IMR-90 (cell line): ENCODE data around the gene RNF223. TPM values are rescaled to one million over a fixed set of nuclear protein-coding genes. Genes with fewer than 3 reads are reported as not detected.

Experiments used
- ATAC-seq: fragments of 200-7000 bp; cut with Tn5 transposase; 2 replicates; pipeline ENCODE4 v1.9.1; 2020; ENCODE audit warnings: low read depth, mild to moderate bottlenecking, moderate library complexity
- BruUV-seq: library from RNA; stranded (reverse); fragments of 400-500 nt; replicated peaks from 2 replicates; lab custom pipeline; 2021; lab: Mats Ljungman, UMichigan
- CTCF ChIA-PET: fragments of 300-600 bp; formaldehyde crosslinking; extraction: SDS; loops from one replicate; lab custom pipeline; 2021; ENCODE audit warnings: antibody characterized with exemption; lab: Yijun Ruan, JAX
- POLR2A ChIA-PET: fragments of 300-600 bp; sonication (Branson Sonifier 250); formaldehyde crosslinking; loops from one replicate; lab custom pipeline; 2022; ENCODE audit warnings: antibody characterized with exemption; ENCODE audit not compliant: unreplicated experiment; lab: Charles Lee
- DNase-seq: peaks from one replicate; pipeline ENCODE4 v3.0.0; 2013
- H2AFZ ChIP-seq: replicated peaks from 2 replicates; pipeline ENCODE3; 2013; ENCODE audit warnings: low read length, mild to moderate bottlenecking; ENCODE audit not compliant: poor library complexity
- H2AK5ac ChIP-seq: 2 replicates; pipeline ENCODE4 v1.6.1; 2013; ENCODE audit warnings: low read depth, low read length, inconsistent platforms
- H2AK9ac ChIP-seq: replicated peaks from 2 replicates; pipeline ENCODE3; 2013; ENCODE audit warnings: mild to moderate bottlenecking, low read depth, low read length, moderate library complexity; ENCODE audit not compliant: poor library complexity
- H2BK120ac ChIP-seq: 2 replicates; pipeline ENCODE4 v1.6.1; 2013; ENCODE audit warnings: low read depth, low read length, inconsistent platforms
- H2BK15ac ChIP-seq: 3 replicates; pipeline ENCODE4 v1.6.1; 2013; ENCODE audit warnings: low read depth, low read length, inconsistent platforms
- H2BK20ac ChIP-seq: 2 replicates; pipeline ENCODE4 v1.6.1; 2013; ENCODE audit warnings: low read depth, mild to moderate bottlenecking, inconsistent platforms, low read length, moderate library complexity
- H2BK5ac ChIP-seq: 2 replicates; pipeline ENCODE4 v1.6.1; 2013; ENCODE audit warnings: mild to moderate bottlenecking, low read depth, low read length, inconsistent platforms; ENCODE audit not compliant: poor library complexity, severe bottlenecking
- H3K14ac ChIP-seq: replicated peaks from 2 replicates; pipeline ENCODE4 v1.6.1; 2013; ENCODE audit warnings: low read depth, low read length, inconsistent platforms
- H3K18ac ChIP-seq: 2 replicates; pipeline ENCODE4 v1.6.1; 2013; ENCODE audit warnings: low read depth, low read length, control low read depth
- H3K23ac ChIP-seq: 2 replicates; pipeline ENCODE4 v1.6.1; 2013; ENCODE audit warnings: low read depth, low read length, inconsistent platforms
- H3K27ac ChIP-seq: 2 replicates; pipeline ENCODE4 v1.5.1; 2013; ENCODE audit warnings: mild to moderate bottlenecking, control low read depth, low read length; ENCODE audit not compliant: insufficient read depth
- H3K27me3 ChIP-seq: 2 replicates; pipeline ENCODE4 v1.6.1; 2013; ENCODE audit warnings: low read length; ENCODE audit not compliant: control insufficient read depth, insufficient read depth
- H3K36me3 ChIP-seq: 2 replicates; pipeline ENCODE4 v1.6.1; 2013; ENCODE audit warnings: low read length, mixed read lengths; ENCODE audit not compliant: control insufficient read depth, insufficient read depth
- H3K4ac ChIP-seq: 2 replicates; pipeline ENCODE4 v1.6.1; 2013; ENCODE audit warnings: low read depth, low read length, inconsistent platforms
- H3K4me1 ChIP-seq: 2 replicates; pipeline ENCODE4 v1.6.1; 2013; ENCODE audit warnings: low read length, mixed read lengths; ENCODE audit not compliant: control insufficient read depth, insufficient read depth
- H3K4me2 ChIP-seq: 2 replicates; pipeline ENCODE4 v1.6.1; 2013; ENCODE audit warnings: low read depth, mild to moderate bottlenecking, control low read depth, low read length, moderate library complexity
- H3K4me3 ChIP-seq: 2 replicates; pipeline ENCODE4 v1.5.1; 2013; ENCODE audit warnings: low read depth, mild to moderate bottlenecking, control low read depth, low read length, moderate library complexity; ENCODE audit not compliant: insufficient read depth
- H3K56ac ChIP-seq: 2 replicates; pipeline ENCODE4 v1.6.1; 2013; ENCODE audit warnings: low read length, inconsistent platforms; ENCODE audit not compliant: insufficient read depth; ENCODE audit errors: extremely low read depth
- H3K79me1 ChIP-seq, 2 experiments: 2 replicates each; pipeline ENCODE4 v1.6.1; 2013; ENCODE audit warnings: low read length in 2 of 2, inconsistent platforms in 1 of 2, low read depth in 1 of 2
- H3K9ac ChIP-seq: 2 replicates; pipeline ENCODE4 v1.6.1; 2013; ENCODE audit warnings: low read depth, low read length, control low read depth
- H3K9me1 ChIP-seq: 2 replicates; pipeline ENCODE4 v1.6.1; 2013; ENCODE audit warnings: low read length, inconsistent platforms; ENCODE audit not compliant: insufficient read depth
- H3K9me3 ChIP-seq: 2 replicates; pipeline ENCODE4 v1.6.1; 2013; ENCODE audit warnings: low read length; ENCODE audit not compliant: control insufficient read depth, insufficient read depth
- H4K20me1 ChIP-seq: 2 replicates; pipeline ENCODE4 v1.6.1; 2013; ENCODE audit warnings: low read length, inconsistent platforms; ENCODE audit not compliant: insufficient read depth
- H4K5ac ChIP-seq: 2 replicates; pipeline ENCODE4 v1.6.1; 2013; ENCODE audit warnings: mild to moderate bottlenecking, low read depth, low read length, control low read depth
- H4K8ac ChIP-seq, 2 experiments: 2 replicates each; pipeline ENCODE4 v1.6.1; 2013; ENCODE audit warnings: low read depth in 2 of 2, low read length in 2 of 2, control low read depth in 1 of 2, inconsistent platforms in 1 of 2
- H4K91ac ChIP-seq: 2 replicates; pipeline ENCODE4 v1.6.1; 2013; ENCODE audit warnings: low read depth, low read length, inconsistent platforms; ENCODE audit not compliant: insufficient read depth
- BHLHE40 ChIP-seq: fragments of 150-350 bp; IDR thresholded peaks from 2 replicates; pipeline ENCODE4 v1.6.1; 2016; ENCODE audit warnings: mild to moderate bottlenecking, low read depth, low read length
- CEBPB ChIP-seq: IDR thresholded peaks from 2 replicates; pipeline ENCODE4 v1.6.1; 2012; ENCODE audit warnings: low read depth, low read length, improper control_type of control experiment
- CHD1 ChIP-seq: IDR thresholded peaks from 2 replicates; pipeline ENCODE4 v1.6.1; 2012; ENCODE audit warnings: low read depth, low read length, improper control_type of control experiment
- CTCF ChIP-seq: conservative IDR thresholded peaks from 2 replicates; pipeline ENCODE4 v1.5.1; 2012; ENCODE audit warnings: mild to moderate bottlenecking, low read depth, low read length, improper control_type of control experiment
- ELK1 ChIP-seq: fragments of 150-350 bp; IDR thresholded peaks from 2 replicates; pipeline ENCODE4 v1.6.1; 2016; ENCODE audit warnings: low read depth, mild to moderate bottlenecking, low read length, moderate library complexity, borderline replicate concordance
- FOS ChIP-seq: fragments of 150-350 bp; IDR thresholded peaks from 2 replicates; pipeline ENCODE4 v1.6.1; 2016; ENCODE audit warnings: low read depth, low read length
- MAFK ChIP-seq: IDR thresholded peaks from 2 replicates; pipeline ENCODE4 v1.6.1; 2012; ENCODE audit warnings: low read depth, low read length, improper control_type of control experiment
- MAZ ChIP-seq: IDR thresholded peaks from 2 replicates; pipeline ENCODE4 v1.6.1; 2012; ENCODE audit warnings: low read depth, mild to moderate bottlenecking, low read length, improper control_type of control experiment, moderate library complexity, borderline replicate concordance
- NFE2L2 ChIP-seq: fragments of 150-350 bp; IDR thresholded peaks from 2 replicates; pipeline ENCODE4 v1.6.1; 2016; ENCODE audit warnings: low read depth, mild to moderate bottlenecking, low read length
- POLR2A ChIP-seq: IDR thresholded peaks from 2 replicates; pipeline ENCODE4 v1.6.1; 2012; ENCODE audit warnings: mild to moderate bottlenecking, low read depth, low read length
- RAD21 ChIP-seq: IDR thresholded peaks from 2 replicates; pipeline ENCODE4 v1.6.1; 2012; ENCODE audit warnings: low read length, improper control_type of control experiment
- RCOR1 ChIP-seq: IDR thresholded peaks from 2 replicates; pipeline ENCODE4 v1.6.1; 2012; ENCODE audit warnings: mild to moderate bottlenecking, low read length, improper control_type of control experiment; ENCODE audit not compliant: insufficient replicate concordance
- RFX5 ChIP-seq: IDR thresholded peaks from 2 replicates; pipeline ENCODE4 v1.8.0; 2012; ENCODE audit warnings: low read depth, mild to moderate bottlenecking, low read length, moderate library complexity
- SMC3 ChIP-seq: fragments of 150-350 bp; IDR thresholded peaks from 2 replicates; pipeline ENCODE4 v1.6.1; 2016; ENCODE audit warnings: low read depth, mild to moderate bottlenecking, antibody characterized with exemption, low read length, moderate library complexity
- USF2 ChIP-seq: fragments of 150-350 bp; IDR thresholded peaks from 2 replicates; pipeline ENCODE4 v1.6.1; 2017; ENCODE audit warnings: mild to moderate bottlenecking, antibody characterized with exemption, low read length, low read depth
- WGBS, 2 experiments: methylation state at CpG; one replicate each; pipeline versions ENCODE4 v1.1.5 to v1.1.7; 2013; ENCODE audit warnings: missing lambda C conversion rate in 2 of 2; ENCODE audit not compliant: insufficient read length in 1 of 2; ENCODE audit errors: extremely low coverage in 2 of 2; 5-methylcytosine and 5-hydroxymethylcytosine counted together
- dilution Hi-C: fragments of 300-500 bp; cut with HindIII; formaldehyde crosslinking; loops from one replicate; pipeline ENCODE4 v1.14.3; 2018; ENCODE audit warnings: low sequenced_read_pairs; ENCODE audit not compliant: unreplicated experiment
- in situ Hi-C: fragments of 300-500 bp; cut with MboI; formaldehyde crosslinking; loops from 3 replicates; pipeline ENCODE4 v1.14.3; 2019; ENCODE audit warnings: low sequenced_read_pairs, inconsistent platforms, mixed read lengths
- intact Hi-C: fragments of 100-400 bp; cut with micrococcal nuclease; formaldehyde crosslinking; loops from 2 replicates; pipeline ENCODE4 v1.10.0; 2022
- polyA plus RNA-seq, 3 experiments: library from polyadenylated mRNA; depleted of rRNA; stranded (reverse); fragments of >200 nt; gene quantifications; 2 replicates each; pipeline ENCODE4 v1.2.3, GENCODE V29; 2012; ENCODE audit warnings: low replicate concordance in 1 of 3
- total RNA-seq: library from RNA; depleted of rRNA; stranded (reverse); fragments of >200 nt; gene quantifications from 2 replicates; pipeline ENCODE4 v1.2.3, GENCODE V29; 2012

Gene RNF223
- total and polyA plus RNA-seq, 2 of the 4 experiments (the other 2 are of a cell fraction): not detected

- intact Hi-C loops: no loop called here
- H3K18ac ChIP-seq: no peak overlapping the region
- peaks cover 22 to 52% of the 10 kb centered on the region in 2 experiments; a peak in 3 of 4 replicates for H3K79me1 ChIP-seq
- H3K4me1 ChIP-seq: peaks cover 20% of the 10 kb centered on the region
- no peak overlapping the region for H3K4me2 ChIP-seq
- peaks cover 2% of the 10 kb centered on the region; the same call in 1 of the 2 replicates for H3K9me1 ChIP-seq
- H2BK15ac ChIP-seq: no peak overlapping the region
- no peak overlapping the region for H3K27ac ChIP-seq
- H3K27me3 ChIP-seq: no peaks in the 10 kb centered on the region
- H2BK20ac ChIP-seq: no peak overlapping the region
- DNase-seq: no peak
- no peak overlapping the region for H4K8ac ChIP-seq
- H3K9me3 ChIP-seq: no peaks in the 10 kb centered on the region
- POLR2A ChIA-PET: no interaction called here
- 75% methylated on average over 2 of the region's 13 CpGs; no CpG with 5 or more reads in 1 of the 2 experiments for WGBS, 2 experiments
- TF ChIP-seq USF2 (no peak), CTCF (no peak), MAZ (no peak), RAD21 (no peak), BHLHE40 (no peak), SMC3 (no peak), MAFK (no peak), CEBPB (no peak), RFX5 (no peak), FOS (no peak), CHD1 (no peak), POLR2A (no peak), ELK1 (no peak), RCOR1 (no peak), NFE2L2 (no peak)
- H2AK9ac ChIP-seq: no peak overlapping the region
- no peak overlapping the region for H2AFZ ChIP-seq
- H3K4ac ChIP-seq: no peak overlapping the region
- H3K14ac ChIP-seq: no peak overlapping the region
- BruUV-seq: no TSS peak
- no peak for ATAC-seq
- dilution Hi-C loops: no loop called here
- H3K23ac ChIP-seq: no peak overlapping the region
- H3K4me3 ChIP-seq: no peak overlapping the region
- peaks cover 28% of the 10 kb centered on the region for H3K36me3 ChIP-seq
- no peak overlapping the region for H3K9ac ChIP-seq
- no peak overlapping the region for H4K5ac ChIP-seq
- no peak overlapping the region for H3K56ac ChIP-seq
- peaks cover 48% of the 10 kb centered on the region for H4K20me1 ChIP-seq
- no peak overlapping the region for H2BK5ac ChIP-seq
- H2AK5ac ChIP-seq: no peak overlapping the region
- H4K91ac ChIP-seq: no peak overlapping the region
- no peak overlapping the region for H2BK120ac ChIP-seq
- CTCF ChIA-PET: no interaction called here
- in situ Hi-C loops: no loop called here
Measured at GRCh38 chr1:1023700-1024099, 50.4 kb downstream of the RNF223 start.
